Right lung (tissue), 5 donors: ENCODE results near the gene DPP6. TPM values are rescaled to one million over a fixed set of nuclear protein-coding genes. Genes with fewer than 3 reads are reported as not detected.

Experiments
- DNase-seq, 2 donors: peaks; one replicate each; pipeline ENCODE4 v3.0.0-alpha.2; 2013
- polyA plus RNA-seq, 5 donors: library from polyadenylated mRNA; unstranded; fragments of 120-200 nt; gene quantifications; one replicate each; pipeline versions ENCODE4 v1.2.1 to v1.2.3, GENCODE V29; 2013; ENCODE audit warnings: inconsistent platforms in 1 of 5, low replicate concordance in 1 of 5; ENCODE audit not compliant: insufficient read length in 5 of 5, insufficient read depth in 1 of 5

The DPP6 gene
- polyA plus RNA-seq, 5 donors: 0.29 to 0.70 (median 0.48) TPM

GRCh38 chr7:154409703-154410311, 357.6 kb downstream of the DPP6 start:
- peak; percentile 18 to 40 for DNase-seq

- no peak for DNase-seq
Measured at GRCh38 chr7:154412105-154412504, 359.9 kb downstream of the DPP6 start.

- no peak for DNase-seq
Measured at GRCh38 chr7:154415709-154416399, 363.7 kb downstream of the DPP6 start.

- no peak for DNase-seq
Measured at GRCh38 chr7:154416714-154417113, 364.5 kb downstream of the DPP6 start.

- no peak for DNase-seq
Measured at GRCh38 chr7:154419344-154419743, 367.1 kb downstream of the DPP6 start.

GRCh38 chr7:154423231-154423630, 371.0 kb downstream of the DPP6 start:
- DNase-seq: no peak

GRCh38 chr7:154424350-154424749, 372.2 kb downstream of the DPP6 start:
- DNase-seq: no peak

- DNase-seq: no peak
Measured at GRCh38 chr7:154425271-154425670, 373.1 kb downstream of the DPP6 start.

GRCh38 chr7:154426778-154427177, 374.6 kb downstream of the DPP6 start:
- DNase-seq: no peak

- DNase-seq: no peak
Measured at GRCh38 chr7:154427533-154427932, 375.3 kb downstream of the DPP6 start.

GRCh38 chr7:154429666-154430404, 377.6 kb downstream of the DPP6 start:
- DNase-seq: no peak

- DNase-seq: no peak
Measured at GRCh38 chr7:154430640-154431039, 378.4 kb downstream of the DPP6 start.

- no peak for DNase-seq
Measured at GRCh38 chr7:154431045-154431444, 378.8 kb downstream of the DPP6 start.

GRCh38 chr7:154433632-154434598, 381.7 kb downstream of the DPP6 start:
- no peak for DNase-seq

GRCh38 chr7:154436560-154436959, 384.4 kb downstream of the DPP6 start:
- DNase-seq: no peak

- no peak for DNase-seq
Measured at GRCh38 chr7:154437234-154437633, 385.0 kb downstream of the DPP6 start.

- DNase-seq: no peak
Measured at GRCh38 chr7:154438571-154439367, 386.6 kb downstream of the DPP6 start.

GRCh38 chr7:154440058-154440457, 387.9 kb downstream of the DPP6 start:
- no peak for DNase-seq

- no peak for DNase-seq
Measured at GRCh38 chr7:154440651-154441050, 388.5 kb downstream of the DPP6 start.

- no peak for DNase-seq
Measured at GRCh38 chr7:154441811-154442210, 389.6 kb downstream of the DPP6 start.

GRCh38 chr7:154442939-154443338, 390.7 kb downstream of the DPP6 start:
- DNase-seq: no peak
